Ascending aorta (tissue), 2 donors: Measurements from ENCODE around the gene LYRM4. TPM values are rescaled to one million over a fixed set of nuclear protein-coding genes. Genes with fewer than 3 reads are reported as not detected.

Experiments
- DNase-seq, 2 donors: peaks; one replicate each; pipeline ENCODE4 v3.0.0-alpha.2; 2019; ENCODE audit warnings: low spot score in 2 of 2
- H3K27ac ChIP-seq, 2 donors: fragments of 200-600 bp; sonication (generic); one replicate each; pipeline ENCODE4 v1.5.1; 2016 to 2017; ENCODE audit warnings: mild to moderate bottlenecking in 1 of 2
- H3K27me3 ChIP-seq: fragments of 200-600 bp; sonication (generic); one replicate; pipeline ENCODE4 v1.5.1; 2017
- H3K36me3 ChIP-seq, 2 donors: fragments of 200-600 bp; sonication (generic); one replicate each; pipeline ENCODE4 v1.5.1; 2016
- H3K4me1 ChIP-seq, 2 donors: fragments of 200-600 bp; sonication (generic); one replicate each; pipeline ENCODE4 v1.5.1; 2016 to 2017; ENCODE audit warnings: mild to moderate bottlenecking in 1 of 2
- H3K4me3 ChIP-seq, 2 donors: fragments of 200-600 bp; sonication (generic); one replicate each; pipeline ENCODE4 v1.5.1; 2016 to 2017; ENCODE audit warnings: mild to moderate bottlenecking in 1 of 2
- H3K9me3 ChIP-seq, 2 donors: fragments of 200-600 bp; sonication (generic); one replicate each; pipeline ENCODE4 v1.5.1; 2016
- intact Hi-C: fragments of 100-400 bp; cut with DNase I; formaldehyde crosslinking; loops from one replicate; pipeline ENCODE4 v1.15.1; 2023
- total RNA-seq: library from RNA; depleted of rRNA; stranded (reverse); fragments of >200 nt; gene quantifications from one replicate; pipeline ENCODE4 v1.1.0, GENCODE V29; 2016
- TF ChIP-seq, protein P1 (sequence below), 3 experiments: fragments of 200-600 bp in 2 of 3; fragments of 450-650 bp in 1 of 3; sonication (generic) in 2 of 3; IDR thresholded peaks; one replicate each; pipeline ENCODE4 v1.5.1; 2016 to 2019; ENCODE audit warnings: antibody characterized with exemption in 3 of 3, mild to moderate bottlenecking in 1 of 3, moderate library complexity in 1 of 3

Gene LYRM4
- total RNA-seq, 1 donor from 2014 or later = 10.5 TPM

DNA sequence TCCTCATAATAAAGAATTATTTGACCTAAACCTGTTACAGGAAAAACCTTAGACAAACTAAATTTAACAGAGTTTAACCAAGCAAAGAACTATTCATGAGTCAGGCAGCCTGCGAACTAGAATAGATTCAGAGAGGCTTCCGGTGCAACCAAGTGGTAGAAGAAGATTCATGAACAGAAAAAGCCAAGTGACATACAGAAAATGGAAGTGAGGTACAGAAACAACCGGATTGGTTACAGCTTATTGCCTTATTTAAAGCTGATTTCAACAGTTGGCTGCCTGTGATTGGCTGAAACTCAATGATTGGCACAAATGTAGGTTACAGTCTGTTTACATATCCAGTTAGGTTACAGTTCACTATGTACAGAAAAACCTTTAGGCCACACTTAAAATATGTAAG lies 165.5 kb downstream of the LYRM4 start:
- Histone ChIP-seq H3K4me3 (no peak overlapping the region), H3K4me1 (no peaks in the 10 kb centered on the region), H3K9me3 (no peaks in the 10 kb centered on the region), H3K27me3 (no peaks in the 10 kb centered on the region), H3K36me3 (no peaks in the 10 kb centered on the region), H3K27ac (peak overlapping the region in 1 of 2 donors; percentile 21)
- TF ChIP-seq, protein P1, sequence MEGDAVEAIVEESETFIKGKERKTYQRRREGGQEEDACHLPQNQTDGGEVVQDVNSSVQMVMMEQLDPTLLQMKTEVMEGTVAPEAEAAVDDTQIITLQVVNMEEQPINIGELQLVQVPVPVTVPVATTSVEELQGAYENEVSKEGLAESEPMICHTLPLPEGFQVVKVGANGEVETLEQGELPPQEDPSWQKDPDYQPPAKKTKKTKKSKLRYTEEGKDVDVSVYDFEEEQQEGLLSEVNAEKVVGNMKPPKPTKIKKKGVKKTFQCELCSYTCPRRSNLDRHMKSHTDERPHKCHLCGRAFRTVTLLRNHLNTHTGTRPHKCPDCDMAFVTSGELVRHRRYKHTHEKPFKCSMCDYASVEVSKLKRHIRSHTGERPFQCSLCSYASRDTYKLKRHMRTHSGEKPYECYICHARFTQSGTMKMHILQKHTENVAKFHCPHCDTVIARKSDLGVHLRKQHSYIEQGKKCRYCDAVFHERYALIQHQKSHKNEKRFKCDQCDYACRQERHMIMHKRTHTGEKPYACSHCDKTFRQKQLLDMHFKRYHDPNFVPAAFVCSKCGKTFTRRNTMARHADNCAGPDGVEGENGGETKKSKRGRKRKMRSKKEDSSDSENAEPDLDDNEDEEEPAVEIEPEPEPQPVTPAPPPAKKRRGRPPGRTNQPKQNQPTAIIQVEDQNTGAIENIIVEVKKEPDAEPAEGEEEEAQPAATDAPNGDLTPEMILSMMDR (IDR thresholded peaks at IDR 0.05) = no peak
- intact Hi-C loops = no loop called here
- no peak for DNase-seq

DNA sequence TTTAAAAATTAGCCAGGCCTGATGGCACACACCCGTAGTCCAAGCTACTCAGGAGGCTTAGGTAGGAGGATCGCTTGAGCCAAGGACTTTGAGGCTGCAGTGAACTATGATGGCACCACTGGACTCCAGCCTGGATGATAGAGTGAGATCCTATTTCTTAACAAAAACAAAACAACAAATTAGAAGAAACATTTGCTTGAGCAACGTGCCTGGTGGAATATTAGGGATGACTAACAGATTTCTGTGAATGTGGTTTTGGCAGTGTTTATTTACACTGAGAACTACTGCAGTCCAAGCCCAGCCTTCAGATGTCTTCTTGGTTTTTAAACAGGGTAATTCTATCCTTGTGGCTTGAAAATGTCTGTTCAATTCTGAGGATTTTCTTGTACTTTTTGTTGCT lies 166.4 kb downstream of the LYRM4 start:
- H3K27ac ChIP-seq = peak overlapping the region in 1 of 2 donors; percentile 21
- TF ChIP-seq, protein P1 (IDR thresholded peaks at IDR 0.05) = no peak

DNA sequence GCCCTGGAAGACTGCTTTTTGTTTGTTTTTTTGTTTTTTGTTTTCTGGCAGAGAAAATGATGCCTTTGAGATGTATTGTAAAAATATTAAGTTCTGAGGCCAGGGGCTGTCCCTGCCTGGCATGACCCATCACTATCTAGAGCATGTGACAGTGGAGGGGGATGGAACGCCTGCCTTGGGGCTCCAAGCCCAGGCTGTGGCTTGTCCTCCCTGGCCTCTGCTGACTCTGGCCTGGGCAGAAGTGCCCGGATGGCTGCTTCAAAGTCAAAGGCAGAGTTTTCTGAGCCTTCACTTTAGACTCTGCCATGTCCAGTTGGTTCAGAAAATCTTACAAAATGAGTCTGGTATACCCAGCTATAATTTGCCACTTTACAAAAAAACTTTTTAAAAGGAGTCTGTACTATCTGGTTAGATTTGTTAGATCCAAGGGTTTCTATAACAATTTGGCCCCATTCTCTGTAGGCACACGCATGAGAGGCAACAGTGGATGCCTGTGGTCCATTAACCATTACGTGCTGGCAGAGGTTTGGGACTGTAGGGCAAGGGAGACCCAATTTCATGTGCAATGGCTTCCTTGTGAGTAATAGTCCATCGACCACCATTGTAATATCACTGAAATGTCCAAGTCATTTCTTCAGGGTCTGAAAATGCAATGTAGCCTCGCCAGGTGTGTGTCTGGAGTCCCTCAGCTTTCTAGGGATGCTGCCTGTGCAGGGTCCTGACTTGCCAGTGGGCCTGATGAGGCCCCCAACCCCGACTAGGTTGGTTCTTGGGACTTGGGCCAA lies 167.3 kb downstream of the LYRM4 start:
- TF ChIP-seq, protein P1 (IDR thresholded peaks at IDR 0.05) = no peak
- DNase-seq = no peak
- Histone ChIP-seq H3K4me3 (no peak overlapping the region), H3K27ac (no peak overlapping the region), H3K4me1 (no peaks in the 10 kb centered on the region), H3K9me3 (no peaks in the 10 kb centered on the region), H3K27me3 (no peaks in the 10 kb centered on the region), H3K36me3 (no peaks in the 10 kb centered on the region)
- intact Hi-C loops = no loop called here

More for the DNA sequence above, 166.4 kb downstream of the LYRM4 start:
- Histone ChIP-seq H3K36me3 (no peaks in the 10 kb centered on the region), H3K4me1 (no peaks in the 10 kb centered on the region), H3K9me3 (no peaks in the 10 kb centered on the region), H3K4me3 (no peak overlapping the region), H3K27me3 (no peaks in the 10 kb centered on the region)
- intact Hi-C loops = no loop called here
- DNase-seq = no peak

DNA sequence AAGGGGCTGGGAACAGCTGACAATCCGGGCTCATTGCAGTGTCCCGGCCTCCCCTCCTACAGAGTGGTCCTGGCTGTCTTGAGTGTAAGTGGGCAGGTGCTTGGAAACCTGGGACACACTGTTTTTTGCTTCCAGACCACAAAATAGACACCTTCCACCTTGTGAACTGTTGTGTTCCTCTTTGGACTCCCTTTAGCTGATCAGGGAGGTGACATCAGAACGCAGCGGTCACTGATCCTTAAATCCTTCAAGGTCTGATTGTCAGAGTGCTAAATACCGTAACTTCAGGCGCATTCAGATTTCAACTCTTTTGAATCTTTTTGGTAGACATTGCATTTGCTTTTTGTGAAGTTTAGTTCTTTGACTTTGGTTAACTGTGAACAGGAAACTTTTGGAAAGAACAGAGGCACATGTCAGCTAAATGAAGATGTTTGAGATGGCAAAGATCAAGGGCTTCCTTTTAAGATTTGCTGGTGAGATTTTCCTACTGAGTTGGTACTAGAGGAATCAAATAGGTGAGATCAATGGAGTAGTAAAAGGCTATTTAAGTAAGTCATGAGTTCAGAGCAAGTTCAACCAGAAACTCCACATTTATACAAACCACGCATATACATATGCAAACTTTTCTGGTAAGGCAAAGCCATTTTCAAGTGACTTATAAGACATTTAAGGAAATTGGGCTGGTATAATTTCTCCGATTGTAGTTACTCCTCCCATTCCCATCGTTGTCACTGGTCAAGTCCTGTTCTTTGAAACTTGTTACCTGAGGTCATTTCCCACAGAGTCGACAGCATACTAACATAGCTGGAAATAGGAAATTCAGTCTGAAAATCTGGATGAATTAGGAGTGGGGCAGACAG lies 169.3 kb downstream of the LYRM4 start:
- TF ChIP-seq, protein P1 (IDR thresholded peaks at IDR 0.05) = no peak
- no peak for DNase-seq
- Histone ChIP-seq H3K4me3 (no peak overlapping the region), H3K27me3 (no peaks in the 10 kb centered on the region), H3K27ac (no peak overlapping the region), H3K4me1 (no peaks in the 10 kb centered on the region), H3K36me3 (no peaks in the 10 kb centered on the region), H3K9me3 (no peaks in the 10 kb centered on the region)
- intact Hi-C loops = no loop called here

DNA sequence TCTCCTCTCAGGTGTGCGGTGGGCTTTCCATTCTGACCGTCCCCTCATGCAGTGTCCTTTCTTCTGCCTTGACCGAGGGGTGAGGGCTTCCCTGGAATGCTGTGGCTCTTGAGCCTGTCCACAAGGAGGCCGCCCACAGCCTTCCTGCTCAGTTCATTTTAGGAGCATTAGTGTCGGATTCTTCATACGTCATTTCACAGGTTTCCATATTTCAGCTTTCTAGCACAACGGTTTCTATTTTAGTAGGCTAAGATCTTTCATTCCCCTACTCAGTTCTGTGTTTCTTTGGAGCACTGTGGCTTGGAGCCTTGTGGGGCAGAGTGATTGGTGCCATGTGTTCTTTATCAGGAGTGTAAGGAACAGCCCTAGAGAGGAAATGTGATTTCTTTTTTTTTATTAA lies 170.1 kb downstream of the LYRM4 start:
- DNase-seq = no peak
- Histone ChIP-seq H3K4me3 (no peak overlapping the region), H3K36me3 (no peaks in the 10 kb centered on the region), H3K27ac (no peak overlapping the region), H3K9me3 (no peaks in the 10 kb centered on the region), H3K4me1 (peaks cover 0 to 7% of the 10 kb centered on the region in 2 donors), H3K27me3 (no peaks in the 10 kb centered on the region)
- intact Hi-C loops = no loop called here
- TF ChIP-seq, protein P1 (IDR thresholded peaks at IDR 0.05) = no peak
